ENCODE results near the gene LOXL1. TPM values are rescaled to one million over a fixed set of nuclear protein-coding genes. Genes with fewer than 3 reads are reported as not detected.
A peak's percentile ranks its signal among the peaks of the same experiment; 100 is the strongest.

LOXL1 gene
- polyA plus RNA-seq, 1 donor from 2014 or later = 2.1 TPM

- Histone ChIP-seq H3K4me3 (ENCODE audit: low read length) (peak overlapping the region; percentile 45), H3K9me3 (ENCODE audit: low read length) (no peaks in the 10 kb centered on the region), H3K79me2 (replicated peaks; ENCODE audit: insufficient read depth, low read length) (no peaks in the 10 kb centered on the region), H3K4me2 (ENCODE audit: low read length) (peak overlapping the region; percentile 37), H4K20me1 (ENCODE audit: insufficient read depth) (no peaks in the 10 kb centered on the region), H2AFZ (ENCODE audit: low read depth, low read length) (no peak overlapping the region), H3K9ac (ENCODE audit: low read length) (peak overlapping the region; percentile 62), H3K27ac (ENCODE audit: low read length) (peak overlapping the region; percentile 86), H3F3A (ENCODE audit: insufficient read depth, low read length, poor library complexity, severe bottlenecking) (no peaks in the 10 kb centered on the region), H3K36me3 (ENCODE audit: insufficient read depth, low read length) (no peaks in the 10 kb centered on the region), H3K9me2 (ENCODE audit: insufficient read depth, low read length) (no peaks in the 10 kb centered on the region), H3K27me3 (ENCODE audit: insufficient read depth, low read depth, low read length) (no peaks in the 10 kb centered on the region)
- TF ChIP-seq RAD21 (conservative IDR thresholded peaks at IDR 0.05) (no peak), MXI1 (conservative IDR thresholded peaks at IDR 0.05; ENCODE audit: poor library complexity, severe bottlenecking) (no peak), TAF1 (IDR thresholded peaks at IDR 0.05; ENCODE audit: low read depth) (no peak), EP300 (conservative IDR thresholded peaks at IDR 0.05; ENCODE audit: poor library complexity, severe bottlenecking) (no peak), SMC3 (conservative IDR thresholded peaks at IDR 0.05; ENCODE audit: poor library complexity) (no peak), POLR2AphosphoS5 (IDR thresholded peaks at IDR 0.05) (no peak), REST (IDR thresholded peaks at IDR 0.05; ENCODE audit: borderline replicate concordance) (no peak), EZH2 (IDR thresholded peaks at IDR 0.05; ENCODE audit: borderline replicate concordance, insufficient read depth, low read length, poor library complexity, severe bottlenecking) (no peak), CTCF (IDR thresholded peaks at IDR 0.05; ENCODE audit: poor library complexity, severe bottlenecking) (no peak)
Measured at GRCh38 chr15:73951601-73952000, 25.3 kb downstream of the LOXL1 start.

- H3K4me2 ChIP-seq (ENCODE audit: low read length) = no peak overlapping the region
- no peaks in the 10 kb centered on the region for H3K9me2 ChIP-seq (ENCODE audit: insufficient read depth, low read length)
- H3K9me3 ChIP-seq (ENCODE audit: low read length) = no peaks in the 10 kb centered on the region
- peak overlapping the region; percentile 86 for H3K27ac ChIP-seq (ENCODE audit: low read length)
- H3K4me3 ChIP-seq (ENCODE audit: low read length) = no peak overlapping the region
- TF ChIP-seq CTCF (IDR thresholded peaks at IDR 0.05; ENCODE audit: poor library complexity, severe bottlenecking) (no peak), EP300 (conservative IDR thresholded peaks at IDR 0.05; ENCODE audit: poor library complexity, severe bottlenecking) (no peak), POLR2AphosphoS5 (IDR thresholded peaks at IDR 0.05) (no peak)
- H3K27me3 ChIP-seq (ENCODE audit: insufficient read depth, low read depth, low read length) = no peaks in the 10 kb centered on the region
- no peak overlapping the region for H2AFZ ChIP-seq (ENCODE audit: low read depth, low read length)
- no peaks in the 10 kb centered on the region for H3K79me2 ChIP-seq (replicated peaks; ENCODE audit: insufficient read depth, low read length)
- H3K36me3 ChIP-seq (ENCODE audit: insufficient read depth, low read length) = no peaks in the 10 kb centered on the region
- H4K20me1 ChIP-seq (ENCODE audit: insufficient read depth) = no peaks in the 10 kb centered on the region
- H3K9ac ChIP-seq (ENCODE audit: low read length) = peak overlapping the region; percentile 62
- no peaks in the 10 kb centered on the region for H3F3A ChIP-seq (ENCODE audit: insufficient read depth, low read length, poor library complexity, severe bottlenecking)
Measured at GRCh38 chr15:73952171-73952912, 26.1 kb downstream of the LOXL1 start.
